ENCODE measurements around the gene S100A10. TPM values are rescaled to one million over a fixed set of nuclear protein-coding genes. Genes with fewer than 3 reads are reported as not detected.

The S100A10 gene, protein sequence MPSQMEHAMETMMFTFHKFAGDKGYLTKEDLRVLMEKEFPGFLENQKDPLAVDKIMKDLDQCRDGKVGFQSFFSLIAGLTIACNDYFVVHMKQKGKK
- 143 and 214 TPM in 2 replicates for total RNA-seq (2012; rRNA removed)

DNA sequence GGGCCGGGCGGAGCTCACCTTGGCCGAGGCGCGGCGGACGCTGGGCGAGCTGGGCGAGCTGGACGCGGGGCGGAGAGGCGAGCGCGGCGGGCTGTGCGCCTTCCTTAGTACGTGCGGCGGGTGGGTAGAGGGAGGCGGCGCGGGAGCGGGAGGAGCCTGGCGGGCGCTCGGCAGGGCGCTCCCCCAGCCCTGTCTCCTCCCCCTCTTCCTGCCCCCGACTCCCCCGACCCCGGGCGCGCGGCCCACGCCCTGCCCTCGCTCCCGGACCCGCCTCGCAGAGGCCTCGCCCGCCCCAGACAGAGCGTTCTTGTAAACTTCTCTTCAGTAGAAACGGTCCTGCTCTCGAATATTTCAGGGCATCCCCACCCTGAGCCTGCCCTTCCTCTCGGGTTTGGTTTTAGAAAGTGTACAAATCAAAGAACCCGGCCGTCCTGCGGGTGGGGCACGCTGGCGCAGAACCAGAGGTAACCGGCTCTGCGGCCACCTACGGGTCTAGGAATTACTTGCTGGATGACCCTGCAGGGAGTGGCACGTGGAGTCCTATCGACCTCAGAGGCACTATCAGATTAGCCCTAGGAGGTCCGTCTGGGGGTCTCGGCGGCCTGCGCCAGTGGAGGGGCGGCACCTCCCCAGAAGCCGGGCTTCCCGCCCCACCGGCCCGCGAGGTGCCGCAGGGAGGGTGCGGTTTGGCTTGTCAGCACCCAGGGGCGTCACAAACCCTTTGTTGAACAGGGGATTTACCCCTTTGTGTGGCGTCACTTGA is at the start of gene S100A10:
Gene S100A10 (minus strand): TSS at position 126 of the 763 bp plus-strand sequence. CDS start 7,629 bp downstream, outside the sequence.
- Histone ChIP-seq H3K4me3 (ENCODE audit: low read length) (peak within 1 kb of the TSS; percentile 97), H3K4me2 (ENCODE audit: low read length) (peak within 1 kb of the TSS; percentile 86), H3K36me3 (ENCODE audit: insufficient read depth, low read length) (peaks cover 9% of the 10 kb centered on the region), H3K27me3 (ENCODE audit: control insufficient read depth, insufficient read depth, low read length) (no peaks in the 10 kb centered on the region), H3K9me3 (replicated peaks; ENCODE audit: low read length) (no peaks in the 10 kb centered on the region), H3K4me1 (ENCODE audit: control insufficient read depth, insufficient read depth, low read length) (peaks cover 47% of the 10 kb centered on the region), H3K9ac (ENCODE audit: low read depth, low read length) (peak within 1 kb of the TSS; percentile 96)

DNA sequence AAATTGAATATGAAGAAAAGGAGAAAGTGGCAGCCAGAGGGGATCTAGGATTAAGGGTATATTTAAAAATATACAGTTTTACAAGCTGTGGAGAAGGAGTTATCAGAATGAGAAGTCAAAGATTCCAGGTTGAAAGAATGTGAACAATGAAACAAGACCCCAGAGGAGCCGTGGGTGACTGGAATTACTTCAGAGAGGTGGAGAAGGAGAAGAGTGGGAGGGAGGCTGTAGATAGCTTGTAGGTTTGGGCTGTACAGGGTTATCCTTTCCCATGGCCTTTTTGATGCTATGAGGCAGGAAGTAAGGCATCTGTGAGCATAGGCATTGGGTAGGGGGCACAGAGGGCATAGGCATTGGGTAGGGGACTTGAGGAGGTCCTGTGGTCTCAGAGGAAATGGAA is 48.4 kb upstream of the S100A10 start:
- Histone ChIP-seq H3K9me3 (replicated peaks; ENCODE audit: low read length) (no peaks in the 10 kb centered on the region), H3K27me3 (ENCODE audit: control insufficient read depth, insufficient read depth, low read length) (peaks cover 31% of the 10 kb centered on the region), H3K9ac (ENCODE audit: low read depth, low read length) (no peak overlapping the region), H3K36me3 (ENCODE audit: insufficient read depth, low read length) (no peaks in the 10 kb centered on the region), H3K4me1 (ENCODE audit: control insufficient read depth, insufficient read depth, low read length) (peaks cover 9% of the 10 kb centered on the region), H3K4me2 (ENCODE audit: low read length) (no peak overlapping the region), H3K4me3 (ENCODE audit: low read length) (no peak overlapping the region)

DNA sequence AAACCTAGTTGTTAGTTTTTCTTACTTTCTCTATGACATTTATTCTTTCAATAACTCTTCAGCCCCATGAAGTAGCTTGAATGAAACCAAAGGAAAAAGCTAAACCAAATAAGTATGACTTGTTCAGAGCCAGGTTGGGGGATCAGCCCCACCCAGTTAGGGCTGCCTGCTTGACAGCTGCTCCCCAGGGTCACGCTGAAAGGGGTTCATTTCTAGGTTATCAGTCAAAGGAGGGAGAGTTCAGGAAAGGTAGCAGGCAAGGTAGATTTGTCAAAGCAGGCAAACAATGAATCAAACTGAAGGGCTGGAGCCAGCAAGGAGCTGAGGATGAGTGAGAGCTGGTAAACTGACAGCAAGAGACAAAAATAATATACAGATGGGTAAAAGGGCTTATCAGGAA is 46.2 kb upstream of the S100A10 start:
- peaks cover 4% of the 10 kb centered on the region for H3K36me3 ChIP-seq (ENCODE audit: insufficient read depth, low read length)
- H3K4me2 ChIP-seq (ENCODE audit: low read length): no peak overlapping the region
- peaks cover 31% of the 10 kb centered on the region for H3K27me3 ChIP-seq (ENCODE audit: control insufficient read depth, insufficient read depth, low read length)
- H3K4me3 ChIP-seq (ENCODE audit: low read length): no peak overlapping the region
- H3K4me1 ChIP-seq (ENCODE audit: control insufficient read depth, insufficient read depth, low read length): peaks cover 6% of the 10 kb centered on the region
- no peaks in the 10 kb centered on the region for H3K9me3 ChIP-seq (replicated peaks; ENCODE audit: low read length)
- H3K9ac ChIP-seq (ENCODE audit: low read depth, low read length): no peak overlapping the region

DNA sequence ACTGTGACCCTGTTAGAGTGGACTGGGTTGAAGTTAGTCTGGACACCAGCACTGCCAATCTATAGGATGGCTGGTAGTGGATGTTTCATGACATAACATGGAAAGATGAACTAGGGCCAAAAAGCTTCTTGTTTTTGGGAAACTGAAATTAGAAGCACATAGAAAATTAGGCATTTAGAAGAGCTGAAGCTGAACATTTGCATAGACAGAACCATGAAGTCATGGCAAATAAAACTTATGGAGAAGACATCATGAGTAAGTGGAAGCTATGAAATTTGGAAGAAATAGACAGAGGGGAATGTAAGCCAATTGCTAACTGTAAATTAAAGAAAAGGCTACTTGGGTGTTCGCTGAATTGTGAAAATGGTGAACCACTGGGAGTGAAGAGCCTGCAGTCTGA is 45.8 kb upstream of the S100A10 start:
- H3K4me1 ChIP-seq (ENCODE audit: control insufficient read depth, insufficient read depth, low read length): peaks cover 10% of the 10 kb centered on the region
- H3K4me3 ChIP-seq (ENCODE audit: low read length): no peak overlapping the region
- no peak overlapping the region for H3K9ac ChIP-seq (ENCODE audit: low read depth, low read length)

DNA sequence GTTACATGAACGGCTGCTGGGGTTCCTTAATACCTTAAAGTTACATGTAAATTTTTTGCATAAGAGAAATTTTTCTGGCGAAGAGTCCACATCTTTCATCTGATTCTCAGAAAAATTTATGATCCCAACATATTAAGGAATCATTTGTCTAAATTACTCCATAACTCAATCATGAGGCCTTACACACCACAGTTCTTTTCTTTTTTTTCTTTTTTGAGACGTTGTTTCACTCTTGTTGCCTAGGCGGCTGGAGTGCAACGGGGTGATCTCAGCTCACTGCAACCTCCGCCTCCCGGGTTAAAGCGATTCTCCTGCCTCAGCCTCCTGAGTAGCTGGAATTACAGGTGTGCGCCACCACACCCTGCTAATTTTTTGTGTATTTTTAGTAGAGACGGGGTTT is 45.2 kb upstream of the S100A10 start:
- Histone ChIP-seq H3K9ac (ENCODE audit: low read depth, low read length) (no peak overlapping the region), H3K4me2 (ENCODE audit: low read length) (no peak overlapping the region), H3K27me3 (ENCODE audit: control insufficient read depth, insufficient read depth, low read length) (peaks cover 31% of the 10 kb centered on the region), H3K9me3 (replicated peaks; ENCODE audit: low read length) (no peaks in the 10 kb centered on the region), H3K4me3 (ENCODE audit: low read length) (no peak overlapping the region), H3K36me3 (ENCODE audit: insufficient read depth, low read length) (peaks cover 11% of the 10 kb centered on the region), H3K4me1 (ENCODE audit: control insufficient read depth, insufficient read depth, low read length) (peaks cover 16% of the 10 kb centered on the region)

More for the DNA sequence above, 45.8 kb upstream of the S100A10 start:
- Histone ChIP-seq H3K36me3 (ENCODE audit: insufficient read depth, low read length) (peaks cover 5% of the 10 kb centered on the region), H3K4me2 (ENCODE audit: low read length) (no peak overlapping the region), H3K9me3 (replicated peaks; ENCODE audit: low read length) (no peaks in the 10 kb centered on the region), H3K27me3 (ENCODE audit: control insufficient read depth, insufficient read depth, low read length) (peaks cover 31% of the 10 kb centered on the region)

DNA sequence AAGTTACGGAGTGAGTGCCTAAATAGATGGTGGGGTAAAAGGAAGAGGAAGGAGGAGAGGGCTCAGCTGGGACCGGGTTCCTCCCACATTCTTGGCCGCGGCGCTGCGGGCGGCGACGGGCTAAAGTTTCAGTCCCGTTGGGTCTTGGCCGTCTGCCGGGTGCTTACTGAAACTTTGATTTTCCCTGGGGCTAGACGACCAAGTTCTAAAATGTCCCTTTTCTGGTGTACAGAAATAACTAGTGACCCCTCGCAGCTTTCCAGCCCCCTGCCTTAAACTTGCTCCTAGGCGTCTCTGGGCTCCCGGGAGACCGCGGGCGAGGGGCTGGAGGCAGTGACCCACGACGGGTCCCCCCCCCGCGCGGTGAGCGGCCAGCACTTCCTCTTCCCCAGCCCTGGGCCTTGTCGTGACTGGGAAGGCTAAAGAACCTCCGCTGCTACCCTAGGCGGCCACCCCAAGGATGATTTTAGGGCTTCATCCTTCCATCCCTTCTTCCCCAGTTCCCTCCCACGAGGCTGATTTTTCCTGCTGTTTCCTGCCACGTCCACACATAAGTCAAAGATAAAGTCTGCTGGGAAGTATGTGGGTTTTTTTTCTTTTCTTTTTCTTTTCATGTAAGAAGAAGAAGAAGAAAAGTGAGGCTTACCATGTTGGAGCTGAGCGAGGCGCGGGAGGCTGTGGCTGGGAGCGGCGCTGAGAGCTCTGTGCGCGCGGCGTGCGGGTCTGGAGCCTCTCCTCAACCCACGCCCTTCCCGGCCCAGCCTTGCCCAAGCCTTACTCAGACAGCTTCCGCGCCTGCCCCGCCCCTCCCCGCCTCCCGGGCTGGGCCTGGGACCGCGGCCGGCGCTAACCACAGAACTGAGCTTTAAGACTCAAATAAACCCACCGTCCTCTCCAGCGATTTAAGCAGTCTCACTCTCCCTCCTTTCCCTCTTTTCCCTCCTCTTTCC is 42.9 kb upstream of the S100A10 start, which contains the start of gene S100A11:
Gene S100A11 (minus strand): TSS at position 738 of the 950 bp plus-strand sequence. CDS start 89 bp downstream, at position 649.
- Histone ChIP-seq H3K4me3 (ENCODE audit: low read length) (peak within 1 kb of the TSS; percentile 96), H3K9me3 (replicated peaks; ENCODE audit: low read length) (no peaks in the 10 kb centered on the region), H3K27me3 (ENCODE audit: control insufficient read depth, insufficient read depth, low read length) (peaks cover 21% of the 10 kb centered on the region), H3K4me2 (ENCODE audit: low read length) (peak within 1 kb of the TSS; percentile 85), H3K4me1 (ENCODE audit: control insufficient read depth, insufficient read depth, low read length) (peaks cover 22% of the 10 kb centered on the region), H3K9ac (ENCODE audit: low read depth, low read length) (peak within 1 kb of the TSS; percentile 100), H3K36me3 (ENCODE audit: insufficient read depth, low read length) (peaks cover 34% of the 10 kb centered on the region)

DNA sequence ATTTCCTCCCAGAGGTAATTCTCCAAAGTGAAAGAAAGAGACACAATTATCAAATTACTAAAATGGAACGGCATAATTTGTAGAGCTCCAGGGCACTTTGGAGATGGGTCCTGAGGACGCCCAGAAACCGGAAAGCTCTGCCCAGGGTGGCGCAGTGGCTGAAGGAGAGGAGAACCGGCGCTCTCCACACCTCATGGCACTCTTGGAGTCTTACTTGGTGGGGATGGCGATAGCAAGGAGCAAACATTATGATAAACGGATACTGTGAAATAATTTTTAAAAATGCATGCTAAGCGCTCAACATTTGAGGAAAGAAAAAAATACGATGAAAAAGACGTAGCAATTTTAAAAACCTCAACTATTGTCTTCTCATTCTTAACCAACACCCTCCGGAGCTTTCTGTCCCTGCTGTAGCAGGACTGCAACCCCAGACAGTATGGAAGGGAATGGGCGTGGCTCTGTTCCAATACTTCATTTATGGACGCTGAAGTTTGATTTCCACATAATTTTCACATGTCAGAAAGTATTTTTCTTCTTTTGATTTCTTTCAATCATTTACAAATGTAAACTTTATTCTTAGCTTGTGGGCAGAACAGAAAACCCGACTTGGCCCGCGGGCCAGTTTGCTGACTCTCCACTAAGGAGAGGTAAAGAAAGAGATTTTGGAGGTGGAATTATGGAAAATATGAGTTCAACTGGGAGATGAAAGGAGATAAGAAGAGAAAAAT is 42.0 kb upstream of the S100A10 start:
- Histone ChIP-seq H3K36me3 (ENCODE audit: insufficient read depth, low read length) (peaks cover 40% of the 10 kb centered on the region), H3K27me3 (ENCODE audit: control insufficient read depth, insufficient read depth, low read length) (peaks cover 12% of the 10 kb centered on the region), H3K9me3 (replicated peaks; ENCODE audit: low read length) (no peaks in the 10 kb centered on the region), H3K4me3 (ENCODE audit: low read length) (peak overlapping the region; percentile 96), H3K9ac (ENCODE audit: low read depth, low read length) (peak overlapping the region; percentile 100), H3K4me2 (ENCODE audit: low read length) (peak overlapping the region; percentile 85), H3K4me1 (ENCODE audit: control insufficient read depth, insufficient read depth, low read length) (peaks cover 22% of the 10 kb centered on the region)

DNA sequence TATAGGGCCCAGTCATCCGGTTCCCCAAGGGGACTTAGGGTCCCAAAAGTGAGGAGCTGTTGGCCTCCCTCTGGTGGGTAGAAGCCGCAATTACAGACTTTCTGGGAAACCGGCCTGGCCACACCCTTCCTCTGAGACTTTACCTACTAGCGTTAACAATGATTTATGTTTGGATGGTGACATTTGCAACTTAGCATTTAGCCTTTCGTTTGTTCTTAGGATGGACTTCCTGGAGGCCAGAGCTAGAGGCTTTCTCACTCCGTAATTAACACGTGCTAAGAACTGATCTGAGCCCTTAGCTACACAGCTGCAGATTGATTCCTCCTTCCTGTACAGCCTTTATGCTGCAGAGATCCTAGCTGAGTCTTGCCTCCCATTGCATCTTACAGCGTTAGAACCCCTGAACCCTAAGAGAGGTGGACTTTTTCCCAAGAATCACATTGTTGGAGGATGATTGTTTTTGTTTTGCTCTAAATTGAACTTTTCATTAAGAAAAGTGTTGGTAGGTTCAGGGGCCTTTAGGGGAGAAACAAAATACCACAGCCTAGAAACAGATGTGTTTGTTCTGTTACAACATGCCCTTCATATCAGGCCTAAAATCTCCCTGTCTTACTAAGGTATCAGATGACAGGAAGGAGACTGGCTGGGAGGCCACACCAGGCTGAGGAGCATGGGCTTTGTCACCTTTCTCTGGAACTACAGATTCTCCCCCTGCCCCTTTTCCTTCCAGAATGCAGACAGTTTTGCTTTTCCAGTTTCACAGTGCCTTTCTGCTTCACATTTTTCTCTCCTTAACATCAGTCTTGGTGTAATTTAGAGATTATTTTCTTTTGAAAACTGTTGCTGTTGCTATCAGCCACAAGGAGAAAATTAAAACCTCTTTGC is 41.2 kb upstream of the S100A10 start:
- Histone ChIP-seq H3K27me3 (ENCODE audit: control insufficient read depth, insufficient read depth, low read length) (peaks cover 4% of the 10 kb centered on the region), H3K4me1 (ENCODE audit: control insufficient read depth, insufficient read depth, low read length) (peaks cover 23% of the 10 kb centered on the region), H3K9ac (ENCODE audit: low read depth, low read length) (peak overlapping the region; percentile 100), H3K9me3 (replicated peaks; ENCODE audit: low read length) (no peaks in the 10 kb centered on the region), H3K4me2 (ENCODE audit: low read length) (peak overlapping the region; percentile 85), H3K36me3 (ENCODE audit: insufficient read depth, low read length) (peaks cover 41% of the 10 kb centered on the region), H3K4me3 (ENCODE audit: low read length) (peak overlapping the region; percentile 96)

DNA sequence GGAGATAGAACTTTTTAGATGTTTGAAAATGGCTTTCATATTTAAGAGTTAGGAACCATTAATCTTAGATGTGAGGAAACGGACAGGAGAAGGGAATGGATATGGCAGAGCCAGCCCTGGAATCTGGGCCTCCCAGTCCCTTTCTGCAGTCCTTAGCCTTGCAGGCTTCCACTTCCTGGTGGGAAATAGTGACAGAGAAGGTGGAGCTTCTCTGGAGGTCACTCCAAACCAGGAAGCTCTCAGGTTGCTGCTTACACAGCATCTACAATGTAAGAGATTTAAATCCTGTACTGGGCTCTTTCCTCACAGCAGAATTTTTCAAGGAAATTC is 40.6 kb upstream of the S100A10 start:
- Histone ChIP-seq H3K4me2 (ENCODE audit: low read length) (peak overlapping the region; percentile 85), H3K4me3 (ENCODE audit: low read length) (peak overlapping the region; percentile 96), H3K9me3 (replicated peaks; ENCODE audit: low read length) (no peaks in the 10 kb centered on the region), H3K9ac (ENCODE audit: low read depth, low read length) (peak overlapping the region; percentile 100), H3K27me3 (ENCODE audit: control insufficient read depth, insufficient read depth, low read length) (no peaks in the 10 kb centered on the region), H3K36me3 (ENCODE audit: insufficient read depth, low read length) (peaks cover 41% of the 10 kb centered on the region), H3K4me1 (ENCODE audit: control insufficient read depth, insufficient read depth, low read length) (peaks cover 25% of the 10 kb centered on the region)

DNA sequence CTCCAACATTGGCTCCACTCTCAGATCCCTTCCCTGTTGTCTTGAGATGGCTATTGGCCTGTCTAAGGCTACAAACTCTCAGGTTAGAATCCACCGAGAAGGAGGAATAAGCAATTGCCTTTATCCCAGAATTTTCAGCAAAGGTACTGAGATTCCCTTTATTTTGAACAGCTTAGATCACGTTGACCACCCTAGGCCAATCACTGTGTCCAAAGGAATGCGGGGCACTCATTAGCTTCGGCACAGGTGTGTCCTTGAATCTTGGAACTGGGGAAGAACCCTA is 36.2 kb upstream of the S100A10 start:
- no peak overlapping the region for H3K4me3 ChIP-seq (ENCODE audit: low read length)
- no peaks in the 10 kb centered on the region for H3K27me3 ChIP-seq (ENCODE audit: control insufficient read depth, insufficient read depth, low read length)
- H3K9ac ChIP-seq (ENCODE audit: low read depth, low read length): no peak overlapping the region
- H3K9me3 ChIP-seq (replicated peaks; ENCODE audit: low read length): no peaks in the 10 kb centered on the region
- peaks cover 18% of the 10 kb centered on the region for H3K4me1 ChIP-seq (ENCODE audit: control insufficient read depth, insufficient read depth, low read length)
- no peak overlapping the region for H3K4me2 ChIP-seq (ENCODE audit: low read length)
- peaks cover 37% of the 10 kb centered on the region for H3K36me3 ChIP-seq (ENCODE audit: insufficient read depth, low read length)
